Fibroblast of pulmonary artery (primary cell): Measurements from ENCODE around the gene AHRR.

Experiments
- DNase-seq: peaks from one replicate; pipeline ENCODE4 v3.0.0-alpha.2; 2010; ENCODE audit warnings: low read depth
- H3K4me3 ChIP-seq: replicated peaks from 2 replicates; pipeline ENCODE4 v1.5.1; 2011; ENCODE audit warnings: low read depth, mild to moderate bottlenecking, control low read depth, low read length, moderate library complexity
- TF ChIP-seq, protein P1 (sequence below): IDR thresholded peaks from 2 replicates; pipeline ENCODE4 v1.5.1; 2011; ENCODE audit warnings: mild to moderate bottlenecking, control low read depth, low read length, inconsistent platforms; ENCODE audit errors: missing control alignments

AHRR gene

DNA sequence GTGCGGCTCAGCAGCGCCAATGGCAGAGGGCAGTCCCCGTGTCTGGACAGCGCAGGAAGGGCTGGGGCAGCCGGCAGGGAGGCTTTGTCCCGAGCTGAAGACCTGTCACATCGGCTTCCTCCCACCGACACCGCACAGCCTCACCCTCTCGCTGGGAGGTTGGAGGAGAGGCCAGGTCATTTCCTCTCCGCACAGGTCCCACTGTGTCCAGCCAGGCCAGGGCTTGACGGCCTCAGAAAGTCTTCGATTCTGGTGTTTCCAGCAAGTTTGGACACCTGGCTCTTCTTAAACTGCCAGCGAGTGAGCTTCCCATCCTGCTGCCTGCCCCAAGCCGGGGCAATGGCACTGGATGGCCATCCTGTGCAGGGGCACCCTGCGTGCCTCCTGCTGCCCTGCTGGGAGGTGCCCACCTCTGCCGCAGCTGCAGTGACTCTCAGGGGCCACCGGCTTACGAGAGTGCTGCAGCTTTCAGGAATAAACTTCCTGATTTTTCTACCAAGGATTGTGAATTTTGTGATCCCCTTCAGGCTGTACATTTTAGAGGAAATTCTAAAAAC lies 33.9 kb downstream of the AHRR start:
- no peak overlapping the region for H3K4me3 ChIP-seq
- TF ChIP-seq, protein P1, sequence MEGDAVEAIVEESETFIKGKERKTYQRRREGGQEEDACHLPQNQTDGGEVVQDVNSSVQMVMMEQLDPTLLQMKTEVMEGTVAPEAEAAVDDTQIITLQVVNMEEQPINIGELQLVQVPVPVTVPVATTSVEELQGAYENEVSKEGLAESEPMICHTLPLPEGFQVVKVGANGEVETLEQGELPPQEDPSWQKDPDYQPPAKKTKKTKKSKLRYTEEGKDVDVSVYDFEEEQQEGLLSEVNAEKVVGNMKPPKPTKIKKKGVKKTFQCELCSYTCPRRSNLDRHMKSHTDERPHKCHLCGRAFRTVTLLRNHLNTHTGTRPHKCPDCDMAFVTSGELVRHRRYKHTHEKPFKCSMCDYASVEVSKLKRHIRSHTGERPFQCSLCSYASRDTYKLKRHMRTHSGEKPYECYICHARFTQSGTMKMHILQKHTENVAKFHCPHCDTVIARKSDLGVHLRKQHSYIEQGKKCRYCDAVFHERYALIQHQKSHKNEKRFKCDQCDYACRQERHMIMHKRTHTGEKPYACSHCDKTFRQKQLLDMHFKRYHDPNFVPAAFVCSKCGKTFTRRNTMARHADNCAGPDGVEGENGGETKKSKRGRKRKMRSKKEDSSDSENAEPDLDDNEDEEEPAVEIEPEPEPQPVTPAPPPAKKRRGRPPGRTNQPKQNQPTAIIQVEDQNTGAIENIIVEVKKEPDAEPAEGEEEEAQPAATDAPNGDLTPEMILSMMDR = no peak

GRCh38 chr5:355958-356357 lies 34.4 kb downstream of the AHRR start:
- no peak overlapping the region for H3K4me3 ChIP-seq
- no peak for DNase-seq
- TF ChIP-seq, protein P1 = no peak

More for the DNA sequence above, 33.9 kb downstream of the AHRR start:
- DNase-seq = no peak

DNA sequence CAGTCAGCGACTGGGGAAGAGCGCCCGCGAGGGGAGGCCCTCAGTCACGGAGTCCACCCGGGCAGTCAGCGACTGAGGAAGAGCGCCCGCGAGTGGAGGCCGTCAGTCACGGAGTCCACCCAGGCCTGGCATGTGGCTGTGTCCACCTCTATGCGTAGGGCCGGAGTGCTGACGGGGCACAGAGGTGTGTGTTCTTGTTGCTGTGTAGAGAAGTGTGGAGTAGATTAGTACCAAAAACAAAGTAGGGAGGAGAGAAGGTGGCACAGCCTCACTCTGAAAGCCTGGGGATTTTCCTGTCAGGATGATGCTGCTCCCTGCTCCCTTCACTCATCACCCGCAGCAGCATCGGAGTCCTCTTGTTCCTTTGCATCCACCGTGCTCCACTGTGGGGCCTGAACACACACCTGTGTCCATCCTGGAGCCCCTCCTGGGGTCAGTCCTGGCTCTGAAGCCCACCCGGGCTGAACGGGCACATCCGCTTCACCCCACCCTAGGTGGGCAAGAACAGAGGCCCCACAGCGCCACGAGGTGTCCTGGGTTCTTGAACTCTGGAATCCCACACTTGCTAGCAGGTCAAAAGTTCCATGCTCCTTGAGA lies 37.9 kb downstream of the AHRR start:
- no peak for DNase-seq
- TF ChIP-seq, protein P1 = no peak
- no peak overlapping the region for H3K4me3 ChIP-seq

DNA sequence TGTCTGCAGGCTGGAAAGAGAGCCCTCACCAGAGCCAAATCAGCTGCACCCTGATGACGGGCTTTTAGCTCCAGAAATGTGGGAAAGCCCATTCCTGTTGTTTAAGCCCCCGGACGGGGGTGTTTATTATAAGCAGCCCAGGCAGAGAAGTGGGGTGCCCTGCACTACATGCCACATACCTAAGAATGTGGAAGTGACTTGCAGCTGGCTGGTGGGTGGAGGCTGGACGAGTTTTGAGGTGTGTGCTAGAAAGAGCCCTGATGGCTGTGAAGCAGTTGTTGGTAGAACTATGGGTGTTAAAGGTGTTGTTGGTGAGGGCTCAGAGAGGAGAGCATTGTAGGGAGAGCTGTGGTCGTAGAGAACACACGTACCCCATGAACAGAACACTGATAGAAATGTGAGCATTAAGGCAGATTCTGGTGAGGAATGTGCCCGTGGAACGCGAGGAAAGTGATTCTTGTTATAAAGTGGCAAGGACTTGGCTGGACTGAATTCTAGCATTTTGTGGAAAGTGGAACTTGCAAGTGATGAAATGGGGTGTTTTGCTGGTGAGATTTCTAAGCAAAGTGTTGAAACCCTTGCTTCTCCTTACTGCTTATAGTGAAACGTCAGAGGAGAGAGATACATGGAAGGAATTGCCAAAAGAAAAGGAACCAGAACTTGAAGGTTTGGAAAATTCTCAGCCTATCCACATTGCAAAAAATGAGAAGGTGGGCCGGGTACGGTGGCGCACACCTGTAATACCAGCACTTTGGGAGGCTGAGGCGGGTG lies 38.9 kb downstream of the AHRR start:
- H3K4me3 ChIP-seq = no peak overlapping the region
- TF ChIP-seq, protein P1 = no peak
- DNase-seq = no peak

GRCh38 chr5:362189-362588 lies 40.7 kb downstream of the AHRR start:
- TF ChIP-seq, protein P1 = no peak
- no peak for DNase-seq
- H3K4me3 ChIP-seq = no peak overlapping the region

DNA sequence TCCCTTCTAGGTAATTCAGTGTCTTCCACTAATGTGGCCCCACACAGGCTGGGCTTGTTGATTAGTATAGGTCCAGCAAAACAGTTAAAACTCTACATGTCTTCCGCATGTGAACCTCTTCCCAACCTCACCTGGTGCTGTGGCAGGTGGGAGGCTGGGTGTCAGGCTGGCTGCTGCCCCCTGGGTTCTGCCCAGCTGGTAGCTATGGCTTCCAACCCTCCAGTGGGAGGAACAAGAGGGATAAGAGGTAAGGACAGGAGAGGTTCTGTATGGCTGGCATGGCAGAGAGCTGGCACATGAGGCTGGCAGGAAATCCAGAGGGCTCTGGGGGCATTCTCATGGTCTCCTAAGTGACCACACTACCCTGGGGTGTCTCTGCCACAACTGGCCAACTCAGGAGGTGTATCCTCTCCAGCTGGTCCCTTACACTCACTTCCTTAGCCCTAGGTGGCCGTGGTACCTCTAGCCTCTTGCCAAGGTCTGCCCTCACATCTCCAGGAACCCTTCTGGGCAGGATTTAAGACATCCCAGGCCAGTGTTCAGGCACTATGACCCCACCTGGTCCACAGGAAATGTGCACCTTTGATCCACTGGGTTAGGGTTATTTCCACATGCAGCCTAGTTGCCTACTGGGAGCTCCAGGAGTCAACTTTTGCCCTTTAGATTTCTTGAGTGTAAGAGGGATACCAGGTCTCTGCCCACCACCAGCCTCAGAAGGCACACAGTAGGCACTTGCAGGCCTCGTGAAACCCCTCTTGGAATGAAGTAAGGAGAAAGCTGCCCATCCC lies 41.7 kb downstream of the AHRR start:
- TF ChIP-seq, protein P1 = no peak
- no peak for DNase-seq
- H3K4me3 ChIP-seq = no peak overlapping the region
